CD4-positive, alpha-beta T cell treated with Interferon alpha-2 for 1 hour (primary cell): ENCODE data around the gene C1QL4.
"Not testable (repeated sequence)": the region's sequence is repeated elsewhere in the genome, so short reads cannot be mapped to it uniquely, and the experiment has no call there.

Experiments
- DNase-seq, 2 donors: peaks; one replicate each; pipeline ENCODE4 v3.0.0-alpha.2; 2020 to 2022

The C1QL4 gene

GRCh38 chr12:49301760-49302159, 35.2 kb downstream of the C1QL4 start:
- no peak for DNase-seq

- no peak for DNase-seq
Measured at GRCh38 chr12:49298160-49298559, 38.8 kb downstream of the C1QL4 start.

- DNase-seq = no peak
Measured at GRCh38 chr12:49297695-49298060, 39.3 kb downstream of the C1QL4 start.

GRCh38 chr12:49296836-49297694, 39.9 kb downstream of the C1QL4 start:
- peak in 1 of 2 donors; percentile 36 for DNase-seq

- peak; percentile 53 to 73 for DNase-seq
Measured at GRCh38 chr12:49296034-49296835, 40.8 kb downstream of the C1QL4 start.

GRCh38 chr12:49295082-49295936, 41.7 kb downstream of the C1QL4 start, which contains the start of gene PRPH:
PRPH (plus strand) TSS chr12:49295147; CDS start chr12:49295201, 54 bp downstream.
- no peak for DNase-seq

- no peak for DNase-seq
Measured at GRCh38 chr12:49294804-49295081, 42.2 kb downstream of the C1QL4 start.

- no peak for DNase-seq
Measured at GRCh38 chr12:49294086-49294803, 42.7 kb downstream of the C1QL4 start.

- no peak for DNase-seq
Measured at GRCh38 chr12:49293056-49293956, 43.7 kb downstream of the C1QL4 start.

- no peak for DNase-seq
Measured at GRCh38 chr12:49292729-49293055, 44.3 kb downstream of the C1QL4 start.

- DNase-seq = no peak
Measured at GRCh38 chr12:49288922-49289555, 47.9 kb downstream of the C1QL4 start.

- peak; percentile 69 to 80 for DNase-seq
Measured at GRCh38 chr12:49288412-49288853, 48.6 kb downstream of the C1QL4 start.

- no peak for DNase-seq
Measured at GRCh38 chr12:49287876-49288275, 49.1 kb downstream of the C1QL4 start.

GRCh38 chr12:49284672-49285071, 52.3 kb downstream of the C1QL4 start:
- DNase-seq = no peak

- no peak for DNase-seq
Measured at GRCh38 chr12:49283541-49284429, 53.2 kb downstream of the C1QL4 start.

GRCh38 chr12:49282740-49283375, 54.1 kb downstream of the C1QL4 start:
- not testable (repeated sequence) for DNase-seq
